Fibroblast of the aortic adventitia (primary cell): ENCODE results near the gene ZDHHC4. TPM values are rescaled to one million over a fixed set of nuclear protein-coding genes. Genes with fewer than 3 reads are reported as not detected.
A peak's percentile ranks its signal among the peaks of the same experiment; 100 is the strongest.
"Not testable (repeated sequence)": the region's sequence is repeated elsewhere in the genome, so short reads cannot be mapped to it uniquely, and the experiment has no call there.

Experiments used
- DNase-seq: peaks from one replicate; pipeline ENCODE4 v3.0.0-alpha.2; 2010; ENCODE audit warnings: low read depth
- H3K4me3 ChIP-seq: 2 replicates; pipeline ENCODE4 v1.5.1; 2011; ENCODE audit warnings: low read depth, mild to moderate bottlenecking, control low read depth, low read length, moderate library complexity
- total RNA-seq: library from RNA; depleted of rRNA; stranded (reverse); fragments of >200 nt; gene quantifications from 2 replicates; pipeline ENCODE4 v1.2.3, GENCODE V29; 2012; ENCODE audit warnings: low replicate concordance
- TF ChIP-seq, protein P1 (sequence below): IDR thresholded peaks from 2 replicates; pipeline ENCODE4 v1.5.1; 2011; ENCODE audit warnings: mild to moderate bottlenecking, low read length, control low read depth, inconsistent platforms; ENCODE audit not compliant: insufficient read depth

The ZDHHC4 gene
- total RNA-seq, 1 donor: 51.2 TPM

DNA sequence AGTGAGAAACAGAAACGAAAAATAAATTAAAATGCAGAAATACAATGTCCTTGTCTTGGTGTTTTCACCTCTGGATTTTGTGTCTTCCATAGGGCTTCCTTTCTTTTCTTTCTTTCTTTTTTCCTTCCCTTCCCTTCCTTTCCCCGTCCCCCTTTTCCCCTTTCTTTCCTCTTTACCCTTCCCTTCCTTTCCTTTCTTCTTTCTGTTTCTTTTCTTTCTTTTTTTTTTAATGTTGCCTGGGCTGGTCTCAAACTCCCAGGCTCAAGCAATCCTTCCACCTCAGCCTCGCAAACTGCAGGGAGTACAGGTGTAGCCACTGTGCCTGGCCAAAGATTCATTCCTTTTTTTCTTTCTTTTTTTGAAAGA lies 47.0 kb downstream of the ZDHHC4 start:
- DNase-seq: no peak
- TF ChIP-seq, protein P1, sequence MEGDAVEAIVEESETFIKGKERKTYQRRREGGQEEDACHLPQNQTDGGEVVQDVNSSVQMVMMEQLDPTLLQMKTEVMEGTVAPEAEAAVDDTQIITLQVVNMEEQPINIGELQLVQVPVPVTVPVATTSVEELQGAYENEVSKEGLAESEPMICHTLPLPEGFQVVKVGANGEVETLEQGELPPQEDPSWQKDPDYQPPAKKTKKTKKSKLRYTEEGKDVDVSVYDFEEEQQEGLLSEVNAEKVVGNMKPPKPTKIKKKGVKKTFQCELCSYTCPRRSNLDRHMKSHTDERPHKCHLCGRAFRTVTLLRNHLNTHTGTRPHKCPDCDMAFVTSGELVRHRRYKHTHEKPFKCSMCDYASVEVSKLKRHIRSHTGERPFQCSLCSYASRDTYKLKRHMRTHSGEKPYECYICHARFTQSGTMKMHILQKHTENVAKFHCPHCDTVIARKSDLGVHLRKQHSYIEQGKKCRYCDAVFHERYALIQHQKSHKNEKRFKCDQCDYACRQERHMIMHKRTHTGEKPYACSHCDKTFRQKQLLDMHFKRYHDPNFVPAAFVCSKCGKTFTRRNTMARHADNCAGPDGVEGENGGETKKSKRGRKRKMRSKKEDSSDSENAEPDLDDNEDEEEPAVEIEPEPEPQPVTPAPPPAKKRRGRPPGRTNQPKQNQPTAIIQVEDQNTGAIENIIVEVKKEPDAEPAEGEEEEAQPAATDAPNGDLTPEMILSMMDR: no peak
- H3K4me3 ChIP-seq: no peak overlapping the region

DNA sequence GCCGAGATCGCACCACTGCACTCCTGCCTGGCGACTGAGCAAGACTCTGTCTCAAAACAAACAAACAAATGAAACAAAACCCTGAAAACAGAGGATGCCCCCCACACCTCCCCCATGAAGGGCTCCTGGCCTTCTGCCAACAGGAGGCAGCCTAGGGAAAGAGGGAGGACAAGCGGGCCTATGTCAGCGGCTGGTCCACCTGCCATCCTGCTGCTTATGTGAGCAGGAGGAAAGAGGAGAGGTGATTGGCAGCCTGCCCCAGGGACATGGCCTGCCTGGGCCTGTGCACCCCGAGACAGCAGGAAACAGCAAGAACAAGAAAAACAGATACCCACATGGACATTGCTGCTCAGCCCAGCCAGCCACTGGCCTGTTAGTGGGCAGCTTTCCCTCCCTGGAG lies 50.8 kb downstream of the ZDHHC4 start:
- TF ChIP-seq, protein P1: no peak
- H3K4me3 ChIP-seq: no peak overlapping the region
- no peak for DNase-seq

- TF ChIP-seq, protein P1: no peak
- no peak for DNase-seq
- H3K4me3 ChIP-seq: no peak overlapping the region
Observed at GRCh38 chr7:6630007-6630849, 53.0 kb downstream of the ZDHHC4 start.

- TF ChIP-seq, protein P1: no peak
- DNase-seq: no peak
- H3K4me3 ChIP-seq: no peak overlapping the region
Observed at GRCh38 chr7:6631605-6632004, 54.4 kb downstream of the ZDHHC4 start.

DNA sequence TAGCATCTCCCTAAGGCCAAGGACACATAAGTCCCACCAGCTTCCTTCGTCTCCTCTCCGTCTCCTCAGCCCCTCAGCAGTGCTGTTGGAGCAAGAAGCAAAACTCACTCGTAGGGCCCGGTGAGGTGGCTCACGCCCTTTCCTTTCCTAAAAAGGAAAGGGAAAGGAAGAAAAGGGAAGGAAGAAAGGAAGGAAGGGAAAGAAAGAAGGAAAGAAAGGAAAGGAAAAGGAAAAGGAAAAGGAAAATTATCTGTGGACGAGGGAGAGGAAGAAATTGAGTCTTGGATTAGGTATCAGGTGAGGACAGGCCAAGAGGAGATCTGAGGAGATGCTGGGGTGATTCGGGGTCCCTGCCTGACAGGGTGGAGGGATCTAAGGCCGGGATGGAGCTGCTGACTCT lies 56.8 kb downstream of the ZDHHC4 start:
- TF ChIP-seq, protein P1: no peak
- no peak overlapping the region for H3K4me3 ChIP-seq
- no peak for DNase-seq

- not testable (repeated sequence) for H3K4me3 ChIP-seq, DNase-seq
Observed at GRCh38 chr7:6634971-6635370, 57.7 kb downstream of the ZDHHC4 start.

GRCh38 chr7:6636741-6637543 lies 59.7 kb downstream of the ZDHHC4 start, which contains the start of gene ZNF316:
ZNF316 (plus strand) TSS chr7:6637318; CDS start chr7:6642410, 5,092 bp downstream.
- H3K4me3 ChIP-seq: peak within 1 kb of the TSS; percentile 79
- TF ChIP-seq, protein P1: no peak
- peak; percentile 43 for DNase-seq
